H1 (cell line): ENCODE results near the gene TRIM62. TPM values are rescaled to one million over a fixed set of nuclear protein-coding genes. Genes with fewer than 3 reads are reported as not detected.
A peak's percentile ranks its signal among the peaks of the same experiment; 100 is the strongest.

Experiments used
- ASH2L ChIP-seq: fragments of 200-600, 300-600 bp; sonication (generic); IDR thresholded peaks from one replicate; pipeline ENCODE4 v1.7.1; 2017; ENCODE audit warnings: low read length
- CTCF ChIP-seq, 3 experiments: IDR thresholded peaks; 1 replicate in 2 of 3; 2 replicates in 1 of 3; pipeline versions ENCODE4 v1.5.1 to v1.6.1; 2011; ENCODE audit warnings: low read length in 3 of 3, mild to moderate bottlenecking in 3 of 3, inconsistent platforms in 2 of 3, low read depth in 1 of 3, moderate library complexity in 1 of 3; ENCODE audit not compliant: insufficient read depth in 1 of 3; ENCODE audit errors: control extremely low read depth in 1 of 3
- GABPA ChIP-seq: IDR thresholded peaks from 2 replicates; pipeline ENCODE4 v1.6.1; 2011; ENCODE audit warnings: mild to moderate bottlenecking, low read length, moderate library complexity, borderline replicate concordance; ENCODE audit not compliant: insufficient read depth
- GTF2F1 ChIP-seq: IDR thresholded peaks from 2 replicates; pipeline ENCODE4 v1.6.1; 2012; ENCODE audit warnings: low read depth, low read length, improper control_type of control experiment, borderline replicate concordance
- RAD21 ChIP-seq, 2 experiments: IDR thresholded peaks in 1 of 2; conservative IDR thresholded peaks in 1 of 2; 2 replicates each; pipeline ENCODE4 v1.6.1; 2011; ENCODE audit warnings: low read depth in 2 of 2, low read length in 2 of 2, improper control_type of control experiment in 1 of 2, inconsistent platforms in 1 of 2, mild to moderate bottlenecking in 1 of 2, moderate library complexity in 1 of 2
- SAP30 ChIP-seq: fragments of 300-600 bp; sonication (generic); IDR thresholded peaks from 2 replicates; pipeline ENCODE4 v1.7.1; 2012; ENCODE audit warnings: low read length, moderate library complexity, mild to moderate bottlenecking, inconsistent platforms; ENCODE audit not compliant: insufficient read depth, insufficient replicate concordance
- TCF12 ChIP-seq: IDR thresholded peaks from 2 replicates; pipeline ENCODE4 v1.6.1; 2011; ENCODE audit warnings: low read depth, mild to moderate bottlenecking, low read length
- TEAD4 ChIP-seq: IDR thresholded peaks from 2 replicates; pipeline ENCODE4 v1.6.1; 2012; ENCODE audit warnings: low read depth, low read length, inconsistent platforms, mixed read lengths
- polyA plus RNA-seq, 7 experiments: library from polyadenylated mRNA; depleted of rRNA in 3 of 7; stranded (reverse) in 5 of 7; unstranded in 2 of 7; fragments of >200 nt in 5 of 7; fragments of 200-250 nt in 2 of 7; gene quantifications; 1 replicate in 5 of 7; 2 replicates in 1 of 7; 4 replicates in 1 of 7; pipeline versions ENCODE4 v1.2.1 to v1.2.3, GENCODE V29; 2011 to 2013; ENCODE audit warnings: missing spikeins in 2 of 7, mixed read lengths in 2 of 7
- total RNA-seq: library from RNA; stranded (reverse); fragmentation: NEBNext Ultra II Directional; extraction: Animal tissue kit (Norgen Biotek cat#: 25700); gene quantifications from 2 replicates; pipeline ENCODE4 v1.2.1, GENCODE V29; 2021

The TRIM62 gene
- total and polyA plus RNA-seq, 2 of the 8 experiments (the other 6 are each of a cell fraction or from before 2014, with no cell fraction given): 6.3 to 10.8 TPM

GRCh38 chr1:33168556-33169289 lies 13.1 kb downstream of the TRIM62 start (continued):
- TF ChIP-seq CTCF (IDR thresholded peaks at IDR 0.05; ENCODE audit: control extremely low read depth in 1 of 3, insufficient read depth in 1 of 3, low read depth in 1 of 3, low read length in 3 of 3) (peak in 2 of 3 experiments; percentile 8 to 24; a peak in 3 of 4 replicates), GABPA (no peak), TEAD4 (no peak), SAP30 (no peak), ASH2L (no peak), RAD21 (IDR thresholded peaks at IDR 0.05 in 1 of 2, conservative IDR thresholded peaks at IDR 0.05 in 1 of 2; ENCODE audit: low read depth in 2 of 2, low read length in 2 of 2) (peak in 1 of 2 experiments; percentile 27; a peak in 1 of 4 replicates), TCF12 (no peak), GTF2F1 (no peak)
